HUES64 (cell line): Measurements from ENCODE around the gene HS1BP3.

Experiments used
- H3K27ac ChIP-seq: 2 replicates; pipeline ENCODE4 v1.7.0; 2013; ENCODE audit warnings: low read depth, low read length, inconsistent platforms
- H3K27me3 ChIP-seq: 2 replicates; pipeline ENCODE4 v1.6.1; 2013; ENCODE audit warnings: mild to moderate bottlenecking, low read length; ENCODE audit not compliant: insufficient read depth
- H3K36me3 ChIP-seq: 2 replicates; pipeline ENCODE4 v1.6.1; 2013; ENCODE audit warnings: mild to moderate bottlenecking, low read length; ENCODE audit not compliant: insufficient read depth
- H3K4me1 ChIP-seq: 2 replicates; pipeline ENCODE4 v1.6.1; 2013; ENCODE audit warnings: mild to moderate bottlenecking, low read length, moderate library complexity; ENCODE audit not compliant: insufficient read depth
- H3K4me3 ChIP-seq: 2 replicates; pipeline ENCODE4 v1.5.1; 2013; ENCODE audit warnings: mild to moderate bottlenecking, low read length, moderate library complexity
- H3K9ac ChIP-seq: 2 replicates; pipeline ENCODE4 v1.6.1; 2013; ENCODE audit warnings: mild to moderate bottlenecking, low read depth, low read length
- H3K9me3 ChIP-seq: 2 replicates; pipeline ENCODE4 v1.6.1; 2013; ENCODE audit warnings: low read depth, low read length; ENCODE audit not compliant: insufficient read depth
- WGBS: fragments of 150-250, 120-280 bp; methylation state at CpG from one replicate; pipeline ENCODE4 v1.1.7; 2013; ENCODE audit warnings: missing lambda C conversion rate; 5-methylcytosine and 5-hydroxymethylcytosine counted together

The HS1BP3 gene

GRCh38 chr2:20650393-20650876 lies 463 bp downstream of the HS1BP3 start:
- H3K4me1 ChIP-seq = peaks cover 8% of the 10 kb centered on the region; the same call in 1 of the 2 replicates
- no peak overlapping the region for H3K27ac ChIP-seq
- H3K9ac ChIP-seq = peak overlapping the region; percentile 79
- WGBS = 18% methylated on average over 19 of the region's 19 CpGs
- peak overlapping the region; percentile 81 for H3K4me3 ChIP-seq
- peaks cover 12% of the 10 kb centered on the region for H3K27me3 ChIP-seq
- H3K9me3 ChIP-seq = no peaks in the 10 kb centered on the region
- no peaks in the 10 kb centered on the region for H3K36me3 ChIP-seq

DNA sequence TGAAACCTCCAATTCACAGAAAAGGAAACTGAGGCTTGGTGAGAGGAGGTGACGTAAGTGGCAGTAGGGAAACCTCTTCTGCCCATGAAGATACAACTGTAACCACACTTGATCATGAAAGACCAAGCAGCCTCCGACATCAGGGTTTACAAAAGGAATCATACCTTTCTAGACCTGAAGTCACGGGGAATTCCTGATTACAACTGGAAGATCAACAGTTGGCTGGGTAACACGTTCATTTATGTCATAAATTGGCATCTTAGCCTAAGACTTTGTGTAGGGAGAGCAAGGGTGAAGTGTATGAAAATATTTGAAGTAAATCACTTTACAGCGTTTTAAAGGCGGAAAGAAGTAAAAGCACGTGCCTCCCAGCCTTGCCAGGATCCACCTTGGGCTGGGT lies 922 bp downstream of the HS1BP3 start:
- no peaks in the 10 kb centered on the region for H3K9me3 ChIP-seq
- whole genome bisulfite sequencing = 88% methylated on average over 7 of the region's 7 CpGs
- H3K36me3 ChIP-seq = no peaks in the 10 kb centered on the region
- H3K27me3 ChIP-seq = peaks cover 12% of the 10 kb centered on the region
- peak overlapping the region; percentile 81 for H3K4me3 ChIP-seq
- no peak overlapping the region for H3K27ac ChIP-seq
- H3K9ac ChIP-seq = no peak overlapping the region
- peaks cover 8% of the 10 kb centered on the region; the same call in 1 of the 2 replicates for H3K4me1 ChIP-seq

DNA sequence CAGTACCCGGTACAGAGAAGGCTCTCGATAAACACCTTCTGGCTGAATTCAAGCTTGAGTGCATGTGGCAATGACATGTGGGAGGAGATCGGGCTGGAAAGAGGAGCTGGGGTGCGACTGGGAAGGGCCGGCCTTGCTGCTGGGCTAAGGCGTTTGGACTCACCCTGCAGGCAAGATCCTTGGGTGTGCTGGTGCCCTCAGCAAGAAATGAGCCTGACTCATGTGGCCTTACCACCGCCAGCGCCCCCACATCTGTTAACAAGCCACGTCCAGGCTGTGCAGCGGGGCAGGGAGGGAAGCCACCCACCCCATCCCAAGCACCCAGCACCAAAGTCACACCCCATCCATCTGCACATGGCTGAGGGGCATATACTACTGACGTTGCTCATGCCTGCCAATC lies 1.3 kb downstream of the HS1BP3 start:
- H3K9ac ChIP-seq = no peak overlapping the region
- no peak overlapping the region for H3K4me3 ChIP-seq
- H3K4me1 ChIP-seq = peaks cover 8% of the 10 kb centered on the region; the same call in 1 of the 2 replicates
- 92% methylated on average over 11 of the region's 11 CpGs for WGBS
- H3K27ac ChIP-seq = no peak overlapping the region
- H3K27me3 ChIP-seq = peaks cover 12% of the 10 kb centered on the region
- H3K9me3 ChIP-seq = no peaks in the 10 kb centered on the region
- H3K36me3 ChIP-seq = no peaks in the 10 kb centered on the region

DNA sequence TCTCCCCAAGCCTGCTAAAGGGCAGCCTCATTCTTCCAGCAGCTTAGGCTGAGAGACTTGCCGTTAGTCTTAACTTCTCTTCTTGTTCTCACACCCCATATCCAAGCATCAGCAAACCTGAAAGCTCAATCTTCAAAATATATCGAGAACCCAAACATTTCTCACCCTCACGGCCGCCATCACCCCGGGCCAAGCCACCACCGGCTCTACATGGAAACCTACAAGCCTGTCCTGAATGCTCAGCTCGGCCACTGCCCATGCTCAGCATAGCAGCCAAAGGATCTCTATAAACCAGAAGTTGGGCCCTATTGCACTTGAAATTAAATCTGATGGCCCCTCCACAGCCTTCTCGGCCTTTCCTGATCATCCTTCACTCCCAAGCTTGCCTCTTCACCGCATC lies 2.1 kb downstream of the HS1BP3 start:
- H3K9ac ChIP-seq = no peak overlapping the region
- no peak overlapping the region for H3K27ac ChIP-seq
- no peaks in the 10 kb centered on the region for H3K36me3 ChIP-seq
- 96% methylated on average over 9 of the region's 9 CpGs for WGBS
- peaks cover 12% of the 10 kb centered on the region for H3K27me3 ChIP-seq
- H3K4me3 ChIP-seq = no peak overlapping the region
- H3K4me1 ChIP-seq = peaks cover 8% of the 10 kb centered on the region; the same call in 1 of the 2 replicates
- no peaks in the 10 kb centered on the region for H3K9me3 ChIP-seq

DNA sequence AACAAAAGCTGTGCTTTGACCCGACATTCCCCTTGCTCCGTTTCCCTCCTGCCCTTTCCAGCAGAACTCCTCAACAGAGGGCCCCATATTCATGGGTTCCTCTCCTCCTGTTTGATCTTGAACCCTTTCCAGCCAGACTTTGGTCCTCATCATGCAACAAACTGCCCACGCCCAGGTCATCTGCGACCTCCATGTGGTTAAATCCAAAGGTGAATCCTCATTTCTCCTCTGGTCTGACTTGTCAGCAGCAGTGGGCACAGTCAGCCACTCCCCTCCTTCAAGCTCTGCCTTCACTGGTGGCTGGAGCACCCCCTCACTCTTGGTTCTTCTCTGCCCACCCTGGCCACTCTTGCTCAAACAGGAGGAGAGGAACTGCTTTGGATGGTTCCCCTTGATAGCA lies 2.7 kb downstream of the HS1BP3 start:
- Histone ChIP-seq H3K4me3 (no peak overlapping the region), H3K9ac (no peak overlapping the region), H3K36me3 (no peaks in the 10 kb centered on the region), H3K4me1 (peaks cover 8% of the 10 kb centered on the region; the same call in 1 of the 2 replicates), H3K27me3 (peaks cover 12% of the 10 kb centered on the region), H3K27ac (no peak overlapping the region), H3K9me3 (no peaks in the 10 kb centered on the region)
- WGBS = 92% methylated on average over 4 of the region's 4 CpGs

- H3K4me3 ChIP-seq = no peak overlapping the region
- no peak overlapping the region for H3K9ac ChIP-seq
Observed at GRCh38 chr2:20647738-20648137, 3.2 kb downstream of the HS1BP3 start.

DNA sequence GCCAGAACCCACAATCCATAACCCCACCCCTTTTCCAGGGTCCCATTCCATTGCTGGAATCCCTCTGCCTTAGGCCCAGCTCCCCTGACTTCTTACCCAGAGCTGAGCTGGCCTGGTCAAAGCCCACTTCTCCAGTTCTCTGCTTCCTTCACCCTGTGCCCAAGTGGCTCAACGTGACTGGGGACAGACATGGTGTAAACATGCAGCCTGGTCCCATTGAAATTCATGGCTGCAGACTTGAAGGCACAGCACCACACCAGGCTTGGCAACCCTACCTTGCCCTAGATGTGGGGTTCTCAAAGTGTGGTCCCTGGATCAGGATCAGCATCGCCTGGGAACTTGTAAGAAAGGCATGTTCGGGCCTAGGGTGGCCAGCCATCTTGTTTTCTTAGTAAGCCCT lies 3.7 kb downstream of the HS1BP3 start:
- H3K27ac ChIP-seq = no peak overlapping the region
- H3K9me3 ChIP-seq = no peaks in the 10 kb centered on the region
- H3K4me3 ChIP-seq = no peak overlapping the region
- peaks cover 12% of the 10 kb centered on the region for H3K27me3 ChIP-seq
- no peak overlapping the region for H3K9ac ChIP-seq
- H3K36me3 ChIP-seq = no peaks in the 10 kb centered on the region
- 97% methylated on average over 3 of the region's 3 CpGs for WGBS
- H3K4me1 ChIP-seq = peaks cover 8% of the 10 kb centered on the region; the same call in 1 of the 2 replicates

More at GRCh38 chr2:20647738-20648137, 3.2 kb downstream of the HS1BP3 start:
- Histone ChIP-seq H3K4me1 (peaks cover 8% of the 10 kb centered on the region; the same call in 1 of the 2 replicates), H3K9me3 (no peaks in the 10 kb centered on the region), H3K27ac (no peak overlapping the region), H3K27me3 (peaks cover 12% of the 10 kb centered on the region), H3K36me3 (no peaks in the 10 kb centered on the region)
- 83% methylated on average over 8 of the region's 8 CpGs for WGBS

GRCh38 chr2:20646446-20646845 lies 4.5 kb downstream of the HS1BP3 start:
- H3K4me1 ChIP-seq = peaks cover 5% of the 10 kb centered on the region; the same call in 1 of the 2 replicates
- WGBS = 91% methylated on average over 20 of the region's 20 CpGs

GRCh38 chr2:20645761-20646160 lies 5.1 kb downstream of the HS1BP3 start:
- H3K9me3 ChIP-seq = no peaks in the 10 kb centered on the region
- 90% methylated on average over 10 of the region's 10 CpGs for WGBS
- H3K9ac ChIP-seq = no peak overlapping the region
- H3K4me3 ChIP-seq = no peak overlapping the region
- H3K4me1 ChIP-seq = 0 out of 2 replicates have a peak, but pooled peaks cover 3% of the 10 kb centered on the region
- no peak overlapping the region for H3K27ac ChIP-seq
- no peaks in the 10 kb centered on the region for H3K36me3 ChIP-seq
- peaks cover 8% of the 10 kb centered on the region for H3K27me3 ChIP-seq

More at GRCh38 chr2:20646446-20646845, 4.5 kb downstream of the HS1BP3 start:
- no peaks in the 10 kb centered on the region for H3K36me3 ChIP-seq
- no peak overlapping the region for H3K9ac ChIP-seq
- no peaks in the 10 kb centered on the region for H3K9me3 ChIP-seq
- peaks cover 8% of the 10 kb centered on the region for H3K27me3 ChIP-seq
- H3K4me3 ChIP-seq = no peak overlapping the region
- H3K27ac ChIP-seq = no peak overlapping the region

DNA sequence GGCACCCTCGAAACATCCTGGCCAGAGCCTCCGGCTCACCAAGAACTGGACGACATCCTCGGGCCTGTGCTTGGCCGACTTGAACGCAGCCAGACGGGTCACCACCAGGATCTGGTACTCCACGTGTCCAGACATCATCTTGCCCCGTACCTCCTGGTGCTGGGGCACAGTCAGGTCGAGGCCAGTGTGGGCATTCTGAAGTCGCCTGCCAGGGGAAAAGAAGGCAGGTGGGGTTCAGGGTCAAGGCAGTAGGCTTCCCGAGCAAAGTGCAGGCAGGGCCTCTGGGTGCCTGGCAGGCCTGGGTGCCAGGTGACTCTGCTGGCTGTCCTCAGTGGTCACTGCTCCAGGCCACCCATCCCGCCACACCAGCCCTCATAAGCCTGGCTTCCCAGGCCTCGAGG lies 5.6 kb downstream of the HS1BP3 start:
- 0 out of 2 replicates have a peak, but pooled peaks cover 3% of the 10 kb centered on the region for H3K4me1 ChIP-seq
- peaks cover 7% of the 10 kb centered on the region for H3K27me3 ChIP-seq
- 94% methylated on average over 14 of the region's 14 CpGs for WGBS
- no peak overlapping the region for H3K4me3 ChIP-seq
- H3K9me3 ChIP-seq = no peaks in the 10 kb centered on the region
- no peak overlapping the region for H3K9ac ChIP-seq
- H3K36me3 ChIP-seq = no peaks in the 10 kb centered on the region
- no peak overlapping the region for H3K27ac ChIP-seq

DNA sequence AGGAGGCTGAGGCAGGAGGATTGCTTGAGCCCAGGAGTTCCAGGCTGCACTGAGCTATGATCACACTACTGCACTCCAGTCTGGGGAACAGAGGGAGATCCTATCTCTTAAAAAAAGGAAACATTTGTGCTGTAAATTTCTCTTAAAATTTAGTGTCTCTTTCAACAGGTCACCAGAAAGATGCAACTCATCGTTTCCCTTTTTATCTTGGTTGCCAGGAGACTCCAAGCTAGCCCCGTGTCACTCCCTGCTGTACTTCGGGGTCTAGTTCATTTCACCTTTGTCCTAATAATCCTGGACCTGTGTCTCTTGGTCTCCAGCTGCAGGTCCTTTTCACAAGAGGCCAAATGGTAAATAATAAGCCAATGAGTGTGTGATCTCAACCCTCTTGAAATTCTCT lies 7.1 kb downstream of the HS1BP3 start:
- no peak overlapping the region for H3K27ac ChIP-seq
- no peak overlapping the region for H3K4me3 ChIP-seq
- H3K27me3 ChIP-seq = no peaks in the 10 kb centered on the region; the same call in 1 of the 2 replicates
- H3K9me3 ChIP-seq = no peaks in the 10 kb centered on the region
- no peaks in the 10 kb centered on the region for H3K36me3 ChIP-seq
- 77% methylated on average over 3 of the region's 3 CpGs for WGBS
- no peak overlapping the region for H3K9ac ChIP-seq
- no peaks in the 10 kb centered on the region for H3K4me1 ChIP-seq

- 98% methylated on average over 7 of the region's 7 CpGs for WGBS
Observed at GRCh38 chr2:20643060-20643459, 7.8 kb downstream of the HS1BP3 start.

More at GRCh38 chr2:20643060-20643459, 7.8 kb downstream of the HS1BP3 start:
- no peaks in the 10 kb centered on the region for H3K4me1 ChIP-seq
- no peak overlapping the region for H3K27ac ChIP-seq
- H3K36me3 ChIP-seq = no peaks in the 10 kb centered on the region
- no peaks in the 10 kb centered on the region for H3K9me3 ChIP-seq
- no peak overlapping the region for H3K9ac ChIP-seq
- H3K4me3 ChIP-seq = no peak overlapping the region
- no peaks in the 10 kb centered on the region for H3K27me3 ChIP-seq
